DND-41 (cell line): Measurements from ENCODE around the gene IQCM.

Experiments
- ATAC-seq: fragments of 200-7000 bp; cut with Tn5 transposase; 3 replicates; pipeline ENCODE4 v1.9.1; 2021; ENCODE audit warnings: low read depth; ENCODE audit not compliant: insufficient read depth
- DNase-seq: peaks from one replicate; pipeline ENCODE4 v3.0.0-alpha.2; 2020
- H2AFZ ChIP-seq: 2 replicates; pipeline ENCODE4 v1.6.0; 2012; ENCODE audit warnings: low read depth, low read length
- H3K27ac ChIP-seq: 2 replicates; pipeline ENCODE4 v1.5.1; 2012; ENCODE audit warnings: low read length, inconsistent platforms
- H3K27me3 ChIP-seq: fragments of 200-600 bp; sonication (generic); 2 replicates; pipeline ENCODE4 v1.6.0; 2012; ENCODE audit warnings: low read length, mild to moderate bottlenecking, inconsistent platforms; ENCODE audit not compliant: insufficient read depth, poor library complexity
- H3K36me3 ChIP-seq: 2 replicates; pipeline ENCODE4 v1.5.1; 2012; ENCODE audit warnings: low read length, inconsistent platforms; ENCODE audit not compliant: insufficient read depth
- H3K4me1 ChIP-seq: 2 replicates; pipeline ENCODE4 v1.5.1; 2012; ENCODE audit warnings: mild to moderate bottlenecking, low read length; ENCODE audit not compliant: insufficient read depth
- H3K4me2 ChIP-seq: 2 replicates; pipeline ENCODE4 v1.6.0; 2012; ENCODE audit warnings: mild to moderate bottlenecking, moderate library complexity, low read length, inconsistent platforms; ENCODE audit not compliant: insufficient read depth
- H3K4me3 ChIP-seq, 2 experiments: fragments of 200-600 bp in 1 of 2; shearing (Covaris generic) in 1 of 2; 2 replicates each; pipeline ENCODE4 v1.5.1; 2012 to 2016; ENCODE audit warnings: inconsistent platforms in 2 of 2, low read length in 2 of 2, mild to moderate bottlenecking in 2 of 2, low read depth in 1 of 2, moderate library complexity in 1 of 2
- H3K79me2 ChIP-seq: 2 replicates; pipeline ENCODE4 v1.6.0; 2012; ENCODE audit warnings: low read length, inconsistent platforms; ENCODE audit not compliant: insufficient read depth
- H3K9ac ChIP-seq: 2 replicates; pipeline ENCODE4 v1.6.0; 2012; ENCODE audit warnings: low read depth, mild to moderate bottlenecking, inconsistent platforms, low read length, moderate library complexity
- H3K9me3 ChIP-seq: 2 replicates; pipeline ENCODE4 v1.5.1; 2012; ENCODE audit warnings: low read length, moderate library complexity, mild to moderate bottlenecking, inconsistent platforms; ENCODE audit not compliant: insufficient read depth, severe bottlenecking
- H4K20me1 ChIP-seq: 2 replicates; pipeline ENCODE4 v1.6.0; 2012; ENCODE audit warnings: low read length; ENCODE audit not compliant: insufficient read depth
- EZH2 ChIP-seq: IDR thresholded peaks from 3 replicates; pipeline ENCODE4 v1.6.1; 2012; ENCODE audit warnings: borderline replicate concordance, low read depth, mild to moderate bottlenecking, moderate library complexity, low read length, inconsistent platforms; ENCODE audit not compliant: severe bottlenecking
- TF ChIP-seq, protein P1 (sequence below): IDR thresholded peaks from 2 replicates; pipeline ENCODE4 v1.5.1; 2012; ENCODE audit warnings: borderline replicate concordance, low read length, moderate library complexity, mild to moderate bottlenecking; ENCODE audit not compliant: poor library complexity, severe bottlenecking; ENCODE audit errors: extremely low read depth

The IQCM gene

GRCh38 chr4:149701435-149702156 is 114.0 kb downstream of the IQCM start:
- Histone ChIP-seq H2AFZ (no peak overlapping the region), H3K36me3 (no peaks in the 10 kb centered on the region)
- TF ChIP-seq, protein P1, sequence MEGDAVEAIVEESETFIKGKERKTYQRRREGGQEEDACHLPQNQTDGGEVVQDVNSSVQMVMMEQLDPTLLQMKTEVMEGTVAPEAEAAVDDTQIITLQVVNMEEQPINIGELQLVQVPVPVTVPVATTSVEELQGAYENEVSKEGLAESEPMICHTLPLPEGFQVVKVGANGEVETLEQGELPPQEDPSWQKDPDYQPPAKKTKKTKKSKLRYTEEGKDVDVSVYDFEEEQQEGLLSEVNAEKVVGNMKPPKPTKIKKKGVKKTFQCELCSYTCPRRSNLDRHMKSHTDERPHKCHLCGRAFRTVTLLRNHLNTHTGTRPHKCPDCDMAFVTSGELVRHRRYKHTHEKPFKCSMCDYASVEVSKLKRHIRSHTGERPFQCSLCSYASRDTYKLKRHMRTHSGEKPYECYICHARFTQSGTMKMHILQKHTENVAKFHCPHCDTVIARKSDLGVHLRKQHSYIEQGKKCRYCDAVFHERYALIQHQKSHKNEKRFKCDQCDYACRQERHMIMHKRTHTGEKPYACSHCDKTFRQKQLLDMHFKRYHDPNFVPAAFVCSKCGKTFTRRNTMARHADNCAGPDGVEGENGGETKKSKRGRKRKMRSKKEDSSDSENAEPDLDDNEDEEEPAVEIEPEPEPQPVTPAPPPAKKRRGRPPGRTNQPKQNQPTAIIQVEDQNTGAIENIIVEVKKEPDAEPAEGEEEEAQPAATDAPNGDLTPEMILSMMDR, result no peak

GRCh38 chr4:149700272-149700671 is 115.4 kb downstream of the IQCM start:
- H3K9me3 ChIP-seq, result no peaks in the 10 kb centered on the region
- no peak overlapping the region for H3K27ac ChIP-seq
- no peak for ATAC-seq
- H3K4me3 ChIP-seq, result no peak overlapping the region
- no peaks in the 10 kb centered on the region for H3K27me3 ChIP-seq
- DNase-seq, result no peak
- H3K4me2 ChIP-seq, result no peak overlapping the region
- H2AFZ ChIP-seq, result no peak overlapping the region
- H3K79me2 ChIP-seq, result no peaks in the 10 kb centered on the region
- TF ChIP-seq, protein P1, result no peak
- no peak for TF ChIP-seq EZH2
- H3K36me3 ChIP-seq, result no peaks in the 10 kb centered on the region
- H3K4me1 ChIP-seq, result no peaks in the 10 kb centered on the region
- no peak overlapping the region for H3K9ac ChIP-seq
- no peaks in the 10 kb centered on the region for H4K20me1 ChIP-seq

More at GRCh38 chr4:149701435-149702156, 114.0 kb downstream of the IQCM start:
- DNase-seq (no peak), ATAC-seq (no peak)
- Histone ChIP-seq H3K4me2 (no peak overlapping the region), H3K9me3 (no peaks in the 10 kb centered on the region), H3K27ac (no peak overlapping the region), H3K4me3 (no peak overlapping the region), H3K9ac (no peak overlapping the region), H3K4me1 (no peaks in the 10 kb centered on the region), H3K27me3 (no peaks in the 10 kb centered on the region), H3K79me2 (no peaks in the 10 kb centered on the region), H4K20me1 (no peaks in the 10 kb centered on the region)

- TF ChIP-seq EZH2, result no peak
- TF ChIP-seq, protein P1, result no peak
- Histone ChIP-seq H3K27me3 (no peaks in the 10 kb centered on the region), H2AFZ (no peak overlapping the region), H3K4me3 (no peak overlapping the region), H3K9ac (no peak overlapping the region), H3K9me3 (no peaks in the 10 kb centered on the region), H3K36me3 (no peaks in the 10 kb centered on the region), H4K20me1 (no peaks in the 10 kb centered on the region), H3K79me2 (no peaks in the 10 kb centered on the region), H3K4me1 (no peaks in the 10 kb centered on the region), H3K4me2 (no peak overlapping the region), H3K27ac (no peak overlapping the region)
- ATAC-seq, result no peak
- DNase-seq, result no peak
These were observed 116.0 kb downstream of the IQCM start for GRCh38 chr4:149699642-149700041.

GRCh38 chr4:149690726-149691125 is 124.9 kb downstream of the IQCM start:
- TF ChIP-seq, protein P1, result no peak
- no peak for TF ChIP-seq EZH2
- no peak overlapping the region for H2AFZ ChIP-seq
- no peak for DNase-seq

More at GRCh38 chr4:149690726-149691125, 124.9 kb downstream of the IQCM start:
- Histone ChIP-seq H3K27me3 (no peaks in the 10 kb centered on the region), H4K20me1 (no peaks in the 10 kb centered on the region), H3K9me3 (no peaks in the 10 kb centered on the region), H3K36me3 (no peaks in the 10 kb centered on the region), H3K79me2 (no peaks in the 10 kb centered on the region), H3K9ac (no peak overlapping the region), H3K4me1 (no peaks in the 10 kb centered on the region), H3K27ac (no peak overlapping the region), H3K4me2 (no peak overlapping the region), H3K4me3 (no peak overlapping the region)
- no peak for ATAC-seq
